ENCODE results near the gene NHLRC2.
A peak's percentile ranks its signal among the peaks of the same experiment; 100 is the strongest.
"Not testable (repeated sequence)": the region's sequence is repeated elsewhere in the genome, so short reads cannot be mapped to it uniquely, and the experiment has no call there.

NHLRC2 gene

GRCh38 chr10:113854013-113854760 lies at the start of gene NHLRC2, which contains the start of gene DCLRE1A:
TSS of gene NHLRC2 (plus strand) at chr10:113854661. CDS start at chr10:113854873, 212 bp downstream.
TSS of gene DCLRE1A (minus strand) at chr10:113854082. CDS start at chr10:113853182, 900 bp downstream.
- DNase-seq, result peak; percentile 73

- DNase-seq, result no peak
Measured at GRCh38 chr10:113806503-113806902, 48.0 kb upstream of the NHLRC2 start.

GRCh38 chr10:113808168-113808567 lies 46.3 kb upstream of the NHLRC2 start:
- DNase-seq, result no peak

GRCh38 chr10:113814700-113815099 lies 39.8 kb upstream of the NHLRC2 start:
- DNase-seq, result not testable (repeated sequence)

GRCh38 chr10:113819989-113820388 lies 34.5 kb upstream of the NHLRC2 start:
- no peak for DNase-seq

- no peak for DNase-seq
Measured at GRCh38 chr10:113820507-113820906, 34.0 kb upstream of the NHLRC2 start.

- DNase-seq, result not testable (repeated sequence)
Measured at GRCh38 chr10:113821306-113821705, 33.2 kb upstream of the NHLRC2 start.

GRCh38 chr10:113822174-113822573 lies 32.3 kb upstream of the NHLRC2 start:
- DNase-seq, result no peak

GRCh38 chr10:113823389-113823788 lies 31.1 kb upstream of the NHLRC2 start:
- no peak for DNase-seq

GRCh38 chr10:113825791-113826190 lies 28.7 kb upstream of the NHLRC2 start:
- DNase-seq, result no peak

- not testable (repeated sequence) for DNase-seq
Measured at GRCh38 chr10:113828567-113828966, 25.9 kb upstream of the NHLRC2 start.

- DNase-seq, result no peak
Measured at GRCh38 chr10:113842171-113842570, 12.3 kb upstream of the NHLRC2 start.

GRCh38 chr10:113843972-113844485 lies 10.4 kb upstream of the NHLRC2 start:
- no peak for DNase-seq

GRCh38 chr10:113846036-113846435 lies 8.4 kb upstream of the NHLRC2 start:
- DNase-seq, result no peak

GRCh38 chr10:113849140-113849803 lies 5.2 kb upstream of the NHLRC2 start:
- no peak for DNase-seq

- no peak for DNase-seq
Measured at GRCh38 chr10:113849946-113850345, 4.5 kb upstream of the NHLRC2 start.

GRCh38 chr10:113853578-113854012 lies 866 bp upstream of the NHLRC2 start:
- no peak for DNase-seq

- DNase-seq, result peak; percentile 26
Measured at GRCh38 chr10:113854761-113855588, 514 bp downstream of the NHLRC2 start.

- DNase-seq, result no peak
Measured at GRCh38 chr10:113856563-113856962, 2.1 kb downstream of the NHLRC2 start.

- no peak for DNase-seq
Measured at GRCh38 chr10:113857210-113857609, 2.7 kb downstream of the NHLRC2 start.

- DNase-seq, result no peak
Measured at GRCh38 chr10:113858541-113858940, 4.1 kb downstream of the NHLRC2 start.

GRCh38 chr10:113859261-113859660 lies 4.8 kb downstream of the NHLRC2 start:
- no peak for DNase-seq

- DNase-seq, result no peak
Measured at GRCh38 chr10:113865901-113866300, 11.4 kb downstream of the NHLRC2 start.
